Esophagus (tissue), 2 donors: ENCODE measurements around the gene MRTFB. TPM values are rescaled to one million over a fixed set of nuclear protein-coding genes. Genes with fewer than 3 reads are reported as not detected.

ENCODE experiments used
- H3K27ac ChIP-seq, 2 donors: one replicate each; pipeline ENCODE4 v1.5.1; 2013; ENCODE audit warnings: low read depth in 2 of 2, mild to moderate bottlenecking in 2 of 2, inconsistent platforms in 1 of 2, low read length in 1 of 2, moderate library complexity in 1 of 2
- H3K27me3 ChIP-seq, 2 donors: one replicate each; pipeline ENCODE4 v1.6.1; 2013; ENCODE audit warnings: low read length in 2 of 2, control low read depth in 1 of 2, mild to moderate bottlenecking in 1 of 2; ENCODE audit not compliant: insufficient read depth in 2 of 2, control insufficient read depth in 1 of 2
- H3K36me3 ChIP-seq, 2 donors: one replicate each; pipeline ENCODE4 v1.6.1; 2013; ENCODE audit warnings: low read length in 1 of 2; ENCODE audit not compliant: control insufficient read depth in 2 of 2, insufficient read depth in 2 of 2
- H3K4me1 ChIP-seq, 2 donors: one replicate each; pipeline ENCODE4 v1.6.1; 2013; ENCODE audit warnings: low read length in 1 of 2; ENCODE audit not compliant: control insufficient read depth in 2 of 2, insufficient read depth in 2 of 2
- H3K4me3 ChIP-seq, 2 donors: one replicate each; pipeline ENCODE4 v1.5.1; 2013; ENCODE audit warnings: low read length in 2 of 2, mild to moderate bottlenecking in 2 of 2, low read depth in 1 of 2, moderate library complexity in 1 of 2
- H3K9me3 ChIP-seq, 2 donors: one replicate each; pipeline ENCODE4 v1.6.1; 2013; ENCODE audit warnings: mild to moderate bottlenecking in 2 of 2, low read depth in 1 of 2, low read length in 1 of 2, moderate library complexity in 1 of 2; ENCODE audit not compliant: control insufficient read depth in 2 of 2, insufficient read depth in 1 of 2
- WGBS, 2 donors: extraction: QIAGEN DNeasy Blood & Tissue Kit; methylation state at CpG; one replicate each; pipeline ENCODE4 v1.1.7; 2013; 5-methylcytosine and 5-hydroxymethylcytosine counted together
- polyA plus RNA-seq, 2 donors: library from polyadenylated mRNA; stranded (reverse); fragments of 200-250 nt; gene quantifications; one replicate each; pipeline ENCODE4 v1.2.3, GENCODE V29; 2013
- donor health status: healthy with polysubstance abuse.
- donor health status: Bipolar disorder and iron deficiency.

MRTFB gene
- polyA plus RNA-seq, 2 donors = 5.4 to 7.1 TPM

- Histone ChIP-seq H3K4me1 (no peaks in the 10 kb centered on the region), H3K4me3 (no peak overlapping the region), H3K36me3 (peaks cover 14 to 17% of the 10 kb centered on the region in 2 donors), H3K27me3 (no peaks in the 10 kb centered on the region), H3K27ac (no peak overlapping the region), H3K9me3 (no peaks in the 10 kb centered on the region)
- WGBS, 2 donors = 88 to 95% methylated on average over 5 of the region's 5 CpGs
These were observed 165.3 kb downstream of the MRTFB start for GRCh38 chr16:14236401-14236800.

- Histone ChIP-seq H3K27me3 (no peaks in the 10 kb centered on the region), H3K4me3 (no peak overlapping the region), H3K36me3 (peaks cover 17 to 18% of the 10 kb centered on the region in 2 donors), H3K4me1 (no peaks in the 10 kb centered on the region), H3K27ac (no peak overlapping the region), H3K9me3 (no peaks in the 10 kb centered on the region)
- WGBS, 2 donors = 87 to 89% methylated on average over 5 of the region's 5 CpGs
These were observed 167.6 kb downstream of the MRTFB start for GRCh38 chr16:14238756-14239155.

GRCh38 chr16:14239791-14240190 lies 168.7 kb downstream of the MRTFB start:
- H3K4me1 ChIP-seq = no peaks in the 10 kb centered on the region
- no peaks in the 10 kb centered on the region for H3K9me3 ChIP-seq
- H3K27me3 ChIP-seq = no peaks in the 10 kb centered on the region
- H3K36me3 ChIP-seq = peaks cover 16 to 17% of the 10 kb centered on the region in 2 donors
- no peak overlapping the region for H3K4me3 ChIP-seq
- no peak overlapping the region for H3K27ac ChIP-seq
- WGBS, 2 donors = 82 to 86% methylated on average over 6 of the region's 6 CpGs

- H3K4me1 ChIP-seq = no peaks in the 10 kb centered on the region
- 69 to 86% methylated on average over 10 of the region's 10 CpGs for WGBS, 2 donors
- no peak overlapping the region for H3K4me3 ChIP-seq
- no peaks in the 10 kb centered on the region for H3K27me3 ChIP-seq
- H3K36me3 ChIP-seq = peaks cover 11 to 16% of the 10 kb centered on the region in 2 donors
- H3K9me3 ChIP-seq = no peaks in the 10 kb centered on the region
- no peak overlapping the region for H3K27ac ChIP-seq
These were observed 169.2 kb downstream of the MRTFB start for GRCh38 chr16:14240219-14240843.

- H3K27ac ChIP-seq = no peak overlapping the region
- WGBS, 2 donors = 79 to 80% methylated on average over 7 of the region's 7 CpGs
- H3K4me1 ChIP-seq = no peaks in the 10 kb centered on the region
- H3K9me3 ChIP-seq = no peaks in the 10 kb centered on the region
- H3K4me3 ChIP-seq = no peak overlapping the region
- H3K36me3 ChIP-seq = peaks cover 14 to 21% of the 10 kb centered on the region in 2 donors
- no peaks in the 10 kb centered on the region for H3K27me3 ChIP-seq
These were observed 169.8 kb downstream of the MRTFB start for GRCh38 chr16:14240964-14241363.

GRCh38 chr16:14241631-14242030 lies 170.5 kb downstream of the MRTFB start:
- Histone ChIP-seq H3K27me3 (no peaks in the 10 kb centered on the region), H3K4me1 (no peaks in the 10 kb centered on the region), H3K9me3 (no peaks in the 10 kb centered on the region), H3K27ac (no peak overlapping the region), H3K4me3 (no peak overlapping the region), H3K36me3 (peaks cover 20 to 23% of the 10 kb centered on the region in 2 donors)
- WGBS, 2 donors = 71 to 79% methylated on average over 3 of the region's 3 CpGs

- no peaks in the 10 kb centered on the region for H3K9me3 ChIP-seq
- no peaks in the 10 kb centered on the region for H3K4me1 ChIP-seq
- WGBS, 2 donors = 92 to 95% methylated on average over 3 of the region's 3 CpGs
- no peaks in the 10 kb centered on the region for H3K27me3 ChIP-seq
- no peak overlapping the region for H3K4me3 ChIP-seq
- H3K36me3 ChIP-seq = peaks cover 25 to 28% of the 10 kb centered on the region in 2 donors
- no peak overlapping the region for H3K27ac ChIP-seq
These were observed 171.7 kb downstream of the MRTFB start for GRCh38 chr16:14242769-14243168.

GRCh38 chr16:14244196-14245010 lies 173.3 kb downstream of the MRTFB start:
- H3K36me3 ChIP-seq = peaks cover 25 to 27% of the 10 kb centered on the region in 2 donors
- no peaks in the 10 kb centered on the region for H3K4me1 ChIP-seq
- H3K27ac ChIP-seq = no peak overlapping the region
- no peaks in the 10 kb centered on the region for H3K9me3 ChIP-seq
- no peak overlapping the region for H3K4me3 ChIP-seq
- whole genome bisulfite sequencing, 2 donors = 91 to 94% methylated on average over 4 of the region's 4 CpGs
- H3K27me3 ChIP-seq = no peaks in the 10 kb centered on the region

- Histone ChIP-seq H3K27ac (no peak overlapping the region), H3K4me3 (no peak overlapping the region), H3K36me3 (peaks cover 30% of the 10 kb centered on the region in 2 donors), H3K27me3 (no peaks in the 10 kb centered on the region), H3K9me3 (no peaks in the 10 kb centered on the region), H3K4me1 (no peaks in the 10 kb centered on the region)
- 74 to 81% methylated on average over 5 of the region's 5 CpGs for WGBS, 2 donors
These were observed 177.7 kb downstream of the MRTFB start for GRCh38 chr16:14248791-14249190.
